ENCODE results near the gene LRIT1.

DNA sequence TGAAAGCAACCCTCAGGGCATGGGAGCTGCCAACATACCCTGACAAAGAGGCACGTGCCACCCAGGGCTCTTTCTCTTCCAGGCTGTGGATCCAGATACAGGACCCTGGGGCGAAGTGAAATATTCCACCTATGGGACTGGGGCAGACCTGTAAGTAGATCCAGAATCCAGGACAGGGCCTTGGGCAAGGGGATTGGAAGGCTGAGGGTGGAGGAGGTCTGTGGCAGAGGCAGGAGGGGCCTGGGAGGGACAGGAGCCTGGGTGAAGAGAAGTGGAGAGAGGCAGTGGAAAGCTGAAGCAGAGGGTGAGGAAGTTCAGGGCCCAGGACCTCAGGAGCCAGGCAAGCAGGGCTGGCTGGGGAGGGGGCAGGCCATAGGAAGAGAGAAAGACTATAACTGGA is 29.8 kb downstream of the LRIT1 start:
- TF ChIP-seq, protein P1, sequence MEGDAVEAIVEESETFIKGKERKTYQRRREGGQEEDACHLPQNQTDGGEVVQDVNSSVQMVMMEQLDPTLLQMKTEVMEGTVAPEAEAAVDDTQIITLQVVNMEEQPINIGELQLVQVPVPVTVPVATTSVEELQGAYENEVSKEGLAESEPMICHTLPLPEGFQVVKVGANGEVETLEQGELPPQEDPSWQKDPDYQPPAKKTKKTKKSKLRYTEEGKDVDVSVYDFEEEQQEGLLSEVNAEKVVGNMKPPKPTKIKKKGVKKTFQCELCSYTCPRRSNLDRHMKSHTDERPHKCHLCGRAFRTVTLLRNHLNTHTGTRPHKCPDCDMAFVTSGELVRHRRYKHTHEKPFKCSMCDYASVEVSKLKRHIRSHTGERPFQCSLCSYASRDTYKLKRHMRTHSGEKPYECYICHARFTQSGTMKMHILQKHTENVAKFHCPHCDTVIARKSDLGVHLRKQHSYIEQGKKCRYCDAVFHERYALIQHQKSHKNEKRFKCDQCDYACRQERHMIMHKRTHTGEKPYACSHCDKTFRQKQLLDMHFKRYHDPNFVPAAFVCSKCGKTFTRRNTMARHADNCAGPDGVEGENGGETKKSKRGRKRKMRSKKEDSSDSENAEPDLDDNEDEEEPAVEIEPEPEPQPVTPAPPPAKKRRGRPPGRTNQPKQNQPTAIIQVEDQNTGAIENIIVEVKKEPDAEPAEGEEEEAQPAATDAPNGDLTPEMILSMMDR (IDR thresholded peaks at IDR 0.05; ENCODE audit: control extremely low read depth in 1 of 3, insufficient read depth in 1 of 3, low read depth in 1 of 3, low read length in 3 of 3), result no peak
- no peak for TF ChIP-seq ASH2L (IDR thresholded peaks at IDR 0.05; ENCODE audit: low read length)
- no peak for TF ChIP-seq EZH2 (IDR thresholded peaks at IDR 0.05; ENCODE audit: low read depth, low read length, severe bottlenecking)
